ENCODE results near the gene RAB15.

DNA sequence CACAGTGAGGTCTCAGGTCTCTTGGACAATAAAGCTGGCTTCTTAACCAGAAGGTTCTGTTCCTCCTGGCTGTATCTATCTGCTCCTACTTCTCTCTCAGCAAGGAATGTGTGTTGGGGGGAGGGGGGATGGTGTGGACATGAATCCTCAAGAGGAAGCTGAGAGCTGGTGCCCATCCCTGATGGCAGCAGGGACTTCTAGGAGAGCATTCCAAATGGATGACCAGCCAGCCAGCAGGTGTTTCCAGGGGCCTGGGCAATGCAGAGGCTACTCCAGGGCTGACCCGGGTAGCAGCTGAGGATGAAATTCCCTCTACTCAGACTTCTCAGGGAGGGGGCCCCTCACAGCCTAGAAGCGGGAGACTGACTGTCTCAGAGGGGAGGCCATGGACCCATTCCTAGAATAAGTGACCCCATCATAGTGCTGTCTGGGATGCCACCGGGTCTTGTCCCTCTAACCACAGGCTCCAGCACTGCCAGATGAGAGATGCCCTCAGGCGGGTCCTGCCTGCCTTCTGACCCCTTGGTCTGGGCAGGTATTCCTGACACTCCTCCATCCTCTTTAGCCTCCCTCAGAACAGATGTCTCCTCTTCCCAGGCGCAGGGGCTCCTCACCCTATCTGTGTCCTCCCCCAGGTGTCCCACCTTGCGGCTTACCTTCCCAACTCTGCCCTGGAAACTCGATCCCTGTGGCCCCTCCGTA, 1.2 kb downstream of the RAB15 start:
- no peak for TF ChIP-seq POLR2A (IDR thresholded peaks at IDR 0.05)
- TF ChIP-seq, protein P1, sequence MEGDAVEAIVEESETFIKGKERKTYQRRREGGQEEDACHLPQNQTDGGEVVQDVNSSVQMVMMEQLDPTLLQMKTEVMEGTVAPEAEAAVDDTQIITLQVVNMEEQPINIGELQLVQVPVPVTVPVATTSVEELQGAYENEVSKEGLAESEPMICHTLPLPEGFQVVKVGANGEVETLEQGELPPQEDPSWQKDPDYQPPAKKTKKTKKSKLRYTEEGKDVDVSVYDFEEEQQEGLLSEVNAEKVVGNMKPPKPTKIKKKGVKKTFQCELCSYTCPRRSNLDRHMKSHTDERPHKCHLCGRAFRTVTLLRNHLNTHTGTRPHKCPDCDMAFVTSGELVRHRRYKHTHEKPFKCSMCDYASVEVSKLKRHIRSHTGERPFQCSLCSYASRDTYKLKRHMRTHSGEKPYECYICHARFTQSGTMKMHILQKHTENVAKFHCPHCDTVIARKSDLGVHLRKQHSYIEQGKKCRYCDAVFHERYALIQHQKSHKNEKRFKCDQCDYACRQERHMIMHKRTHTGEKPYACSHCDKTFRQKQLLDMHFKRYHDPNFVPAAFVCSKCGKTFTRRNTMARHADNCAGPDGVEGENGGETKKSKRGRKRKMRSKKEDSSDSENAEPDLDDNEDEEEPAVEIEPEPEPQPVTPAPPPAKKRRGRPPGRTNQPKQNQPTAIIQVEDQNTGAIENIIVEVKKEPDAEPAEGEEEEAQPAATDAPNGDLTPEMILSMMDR (IDR thresholded peaks at IDR 0.05): no peak

Data from breast epithelium (tissue), 3 donors.